GM12892 (cell line): Measurements from ENCODE around the gene RPL13.

Experiments
- POLR2A ChIP-seq: IDR thresholded peaks from 2 replicates; pipeline ENCODE4 v1.6.1; 2011; ENCODE audit warnings: low read depth, low read length, control low read depth
- TAF1 ChIP-seq: IDR thresholded peaks from 2 replicates; pipeline ENCODE4 v1.6.1; 2011; ENCODE audit warnings: low read depth, mild to moderate bottlenecking, control low read depth, low read length, borderline replicate concordance

DNA sequence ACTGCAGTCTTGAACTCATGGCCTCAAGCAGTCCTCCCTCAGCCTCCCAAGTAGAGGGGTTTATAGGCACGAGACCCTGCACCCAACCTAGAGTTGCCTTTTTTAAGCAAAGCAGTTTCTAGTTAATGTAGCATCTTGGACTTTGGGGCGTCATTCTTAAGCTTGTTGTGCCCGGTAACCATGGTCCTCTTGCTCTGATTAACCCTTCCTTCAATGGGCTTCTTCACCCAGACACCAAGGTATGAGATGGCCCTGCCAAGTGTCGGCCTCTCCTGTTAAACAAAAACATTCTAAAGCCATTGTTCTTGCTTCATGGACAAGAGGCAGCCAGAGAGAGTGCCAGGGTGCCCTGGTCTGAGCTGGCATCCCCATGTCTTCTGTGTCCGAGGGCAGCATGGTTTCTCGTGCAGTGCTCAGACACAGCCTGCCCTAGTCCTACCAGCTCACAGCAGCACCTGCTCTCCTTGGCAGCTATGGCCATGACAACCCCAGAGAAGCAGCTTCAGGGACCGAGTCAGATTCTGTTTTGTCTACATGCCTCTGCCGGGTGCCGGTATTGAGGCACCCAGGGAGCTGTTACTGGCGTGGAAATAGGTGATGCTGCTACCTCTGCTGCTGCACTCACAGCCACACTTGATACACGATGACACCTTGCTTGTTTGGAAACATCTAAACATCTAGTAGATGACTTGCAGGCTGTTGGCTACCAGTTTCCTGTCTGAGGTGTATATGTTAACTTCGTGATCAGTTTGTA lies 3.3 kb downstream of the RPL13 start:
- TF ChIP-seq POLR2A, result peak; percentile 29
- no peak for TF ChIP-seq TAF1
